ENCODE data around the gene FRMD8. TPM values are rescaled to one million over a fixed set of nuclear protein-coding genes. Genes with fewer than 3 reads are reported as not detected.

The FRMD8 gene
- total RNA-seq, 1 experiment from 2014 or later = 18.9 TPM

DNA sequence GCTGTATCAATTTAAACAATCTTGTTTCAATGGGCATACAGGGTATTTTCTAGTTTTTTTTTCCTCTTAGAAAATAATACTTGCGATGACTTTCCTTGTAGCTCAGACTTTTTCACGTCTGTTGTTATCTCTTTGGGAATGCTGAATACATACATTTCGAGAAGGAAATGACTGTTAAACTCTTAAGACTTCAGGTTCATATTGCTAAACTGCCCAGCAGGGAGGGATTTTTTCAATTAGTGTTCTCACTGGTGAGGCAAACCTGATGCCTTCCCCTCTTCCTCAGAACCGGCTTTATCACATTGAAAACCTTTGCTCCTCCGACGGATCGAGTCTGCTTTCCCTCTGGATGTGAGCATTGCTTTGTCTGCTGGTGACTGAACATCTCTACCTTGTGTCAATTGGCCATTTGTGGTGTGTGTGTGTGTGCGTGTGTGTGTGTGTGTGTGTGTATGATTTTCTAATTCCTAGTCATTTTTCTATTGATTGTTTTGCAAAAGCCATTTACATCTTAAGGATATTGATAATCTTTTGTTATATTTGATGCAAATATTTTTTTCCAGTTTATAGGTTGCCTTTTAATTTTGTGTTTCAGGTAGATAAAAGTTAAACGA lies 42.7 kb downstream of the FRMD8 start:
- peaks cover 44% of the 10 kb centered on the region for H3K4me1 Mint-ChIP-seq (ENCODE audit: insufficient read depth, unreplicated experiment)
- peak; percentile 77 for DNase-seq (ENCODE audit: unreplicated experiment)
- ChIA-PET CTCF (interaction anchor here (0.6 kb wide), 1 partner anchor 456 kb away, joined by 4 read pairs; no protein-coding TSS in a partner anchor), POLR2A (interaction anchor here (1.0 to 21.4 kb wide), 8 partner anchors 7 to 186 kb away, joined by 3 to 2994 read pairs (median 127); partner anchors contain the start of genes MALAT1, NEAT1, PCNX3 and SLC25A45)
- H3K27ac Mint-ChIP-seq (ENCODE audit: low read depth, unreplicated experiment) = peak overlapping the region; percentile 62
- H3K36me3 Mint-ChIP-seq (ENCODE audit: insufficient read depth, unreplicated experiment) = peaks cover 100% of the 10 kb centered on the region
- H3K4me3 Mint-ChIP-seq (ENCODE audit: unreplicated experiment) = peak overlapping the region; percentile 98
- intact Hi-C loops (cut with micrococcal nuclease) = no loop called here
- no TSS peak for BruUV-seq (replicated peaks)
- no peak for TF ChIP-seq CTCF (IDR thresholded peaks at IDR 0.05; ENCODE audit: unreplicated experiment)
- no peaks in the 10 kb centered on the region for H3K27me3 Mint-ChIP-seq (ENCODE audit: insufficient read depth, unreplicated experiment)
- H3K9me3 Mint-ChIP-seq (ENCODE audit: unreplicated experiment) = no peaks in the 10 kb centered on the region

GRCh38 chr11:65429724-65430405 lies 43.4 kb downstream of the FRMD8 start:
- H3K27me3 Mint-ChIP-seq (ENCODE audit: insufficient read depth, unreplicated experiment) = no peaks in the 10 kb centered on the region
- BruUV-seq (replicated peaks) = no TSS peak
- CTCF ChIA-PET = interaction anchor here (1.2 to 1.5 kb wide), 2 partner anchors 14 to 69 kb away, joined by 3 to 6 read pairs; partner anchors contain the start of gene MALAT1
- peak; percentile 83 for DNase-seq (ENCODE audit: unreplicated experiment)
- H3K4me3 Mint-ChIP-seq (ENCODE audit: unreplicated experiment) = peak overlapping the region; percentile 98
- no peak for TF ChIP-seq CTCF (IDR thresholded peaks at IDR 0.05; ENCODE audit: unreplicated experiment)
- H3K9me3 Mint-ChIP-seq (ENCODE audit: unreplicated experiment) = no peaks in the 10 kb centered on the region
- peak overlapping the region; percentile 62 for H3K27ac Mint-ChIP-seq (ENCODE audit: low read depth, unreplicated experiment)
- POLR2A ChIA-PET = interaction anchor here (0.7 to 21.4 kb wide), 11 partner anchors 6 to 68 kb away, joined by 3 to 2994 read pairs (median 5); partner anchors contain the start of genes FRMD8, MALAT1, NEAT1 and SLC25A45
- peaks cover 49% of the 10 kb centered on the region for H3K4me1 Mint-ChIP-seq (ENCODE audit: insufficient read depth, unreplicated experiment)
- intact Hi-C loops (cut with micrococcal nuclease) = loop anchor here (2.0 kb wide), 1 partner anchor 13 kb away; no protein-coding TSS in a partner anchor
- peaks cover 100% of the 10 kb centered on the region for H3K36me3 Mint-ChIP-seq (ENCODE audit: insufficient read depth, unreplicated experiment)

- DNase-seq (ENCODE audit: unreplicated experiment) = peak; percentile 54
- BruUV-seq (replicated peaks) = no TSS peak
- Mint-ChIP-seq H3K27me3 (ENCODE audit: insufficient read depth, unreplicated experiment) (no peaks in the 10 kb centered on the region), H3K36me3 (ENCODE audit: insufficient read depth, unreplicated experiment) (peaks cover 100% of the 10 kb centered on the region), H3K4me3 (ENCODE audit: unreplicated experiment) (peak overlapping the region; percentile 98), H3K9me3 (ENCODE audit: unreplicated experiment) (no peaks in the 10 kb centered on the region), H3K4me1 (ENCODE audit: insufficient read depth, unreplicated experiment) (peaks cover 56% of the 10 kb centered on the region), H3K27ac (ENCODE audit: low read depth, unreplicated experiment) (peak overlapping the region; percentile 62)
- CTCF ChIA-PET = interaction anchor here (1.2 to 1.5 kb wide), 2 partner anchors 14 to 68 kb away, joined by 3 to 6 read pairs; partner anchors contain the start of gene MALAT1
- POLR2A ChIA-PET = interaction anchor here (0.6 to 21.4 kb wide), 12 partner anchors 5 to 68 kb away, joined by 3 to 2994 read pairs (median 5); partner anchors contain the start of genes FRMD8, MALAT1, NEAT1 and SLC25A45
- no peak for TF ChIP-seq CTCF (IDR thresholded peaks at IDR 0.05; ENCODE audit: unreplicated experiment)
- intact Hi-C loops (cut with micrococcal nuclease) = loop anchor here (2.0 kb wide), 1 partner anchor 14 kb away; no protein-coding TSS in a partner anchor
Measured at GRCh38 chr11:65430406-65431217, 44.2 kb downstream of the FRMD8 start.

Measured in MCF 10A (cell line).